Colon (tissue), 2 donors: ENCODE results near the gene PNMT.

Experiments
- FAIRE-seq: peaks from 2 replicates; lab custom pipeline; 2012; peaks lifted over from hg19 to GRCh38; lab: Jason Lieb, UNC
- donor health status: control.
- donor health status: control.

Gene PNMT

DNA sequence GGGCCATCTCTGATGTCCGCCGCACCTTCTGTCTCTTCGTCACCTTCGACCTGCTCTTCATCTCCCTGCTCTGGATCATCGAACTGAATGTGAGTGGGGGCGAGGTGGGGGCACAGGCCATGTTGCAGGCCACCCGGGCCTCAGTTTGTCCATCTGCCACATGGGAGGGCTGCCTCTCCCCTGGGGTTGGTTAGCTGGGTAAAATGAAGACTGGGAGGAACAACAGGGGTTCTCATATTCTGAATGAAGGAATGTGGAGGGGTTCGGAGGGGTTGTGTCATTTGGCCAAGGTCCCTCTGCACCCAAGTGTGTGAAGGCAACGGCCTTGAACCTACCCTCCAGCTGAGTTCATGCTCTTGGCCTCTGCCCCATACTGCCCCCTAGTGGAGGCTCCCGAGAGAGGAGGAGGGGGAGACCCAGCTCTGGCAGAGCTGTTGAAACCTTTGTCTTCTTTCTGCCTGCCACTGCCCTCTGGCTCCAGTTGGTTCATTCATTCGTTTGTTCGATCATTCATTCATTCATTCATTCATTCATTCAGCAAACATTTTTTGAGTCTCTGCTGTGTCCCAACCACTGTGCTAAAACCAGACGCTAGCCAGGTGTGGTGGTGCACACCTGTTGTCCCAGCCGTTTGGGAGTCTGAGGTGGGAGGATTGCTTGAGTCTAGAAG, 14.5 kb upstream of the PNMT start:
- no peak for FAIRE-seq

DNA sequence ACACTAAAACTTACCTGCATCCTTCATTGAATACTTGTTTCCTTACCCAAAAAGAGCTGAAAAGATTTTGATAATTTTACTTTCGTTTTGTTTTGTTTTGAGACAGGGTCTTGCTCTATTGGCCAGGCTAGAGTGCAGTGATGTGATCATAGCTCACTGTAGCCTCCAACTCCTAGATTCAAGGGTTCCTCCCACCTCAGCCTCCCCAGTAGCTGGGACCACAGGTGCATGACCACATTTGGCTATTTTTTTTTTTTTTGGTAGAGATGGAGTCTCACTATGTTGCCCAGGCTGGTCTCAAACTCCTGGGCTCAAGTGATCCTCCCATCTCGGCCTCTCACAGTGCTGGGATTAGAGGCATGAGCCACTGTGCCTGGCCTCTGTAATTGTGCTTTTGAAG, 13.1 kb upstream of the PNMT start:
- FAIRE-seq = no peak

DNA sequence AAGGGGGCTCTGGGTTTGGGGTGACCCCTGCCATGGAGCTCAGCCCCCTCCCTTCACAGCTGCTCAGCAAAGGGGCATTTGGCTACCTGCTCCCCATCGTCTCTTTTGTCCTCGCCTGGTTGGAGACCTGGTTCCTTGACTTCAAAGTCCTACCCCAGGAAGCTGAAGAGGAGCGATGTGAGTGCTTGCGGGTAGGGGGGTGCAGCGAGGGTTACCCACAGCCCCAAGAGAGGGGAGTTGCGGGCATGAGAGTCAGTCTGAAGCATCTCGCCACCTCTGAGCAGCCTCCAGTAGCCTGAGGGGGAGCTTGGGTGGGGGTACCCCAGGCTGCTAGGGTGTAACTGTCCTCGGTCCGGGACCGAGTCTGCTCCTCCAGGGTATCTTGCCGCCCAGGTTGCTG, 9.9 kb upstream of the PNMT start:
- FAIRE-seq = no peak

DNA sequence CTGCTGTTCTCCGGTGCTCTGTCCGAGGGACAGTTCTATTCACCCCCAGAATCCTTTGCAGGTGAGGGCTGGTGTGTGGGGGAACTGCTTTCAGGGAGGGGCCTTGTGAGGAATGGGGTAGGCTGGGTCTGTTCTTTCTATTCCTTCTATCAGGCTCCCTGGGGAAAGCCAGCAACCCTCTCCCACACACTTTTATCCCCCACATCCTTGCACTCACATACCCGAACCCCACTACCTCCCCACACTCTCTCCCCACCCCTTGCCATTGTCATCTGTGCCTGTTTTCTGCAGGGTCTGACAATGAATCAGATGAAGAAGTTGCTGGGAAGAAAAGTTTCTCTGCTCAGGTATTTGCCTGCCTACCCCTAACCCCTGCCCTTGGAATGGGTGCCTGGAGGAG, 9.5 kb upstream of the PNMT start:
- FAIRE-seq = no peak

DNA sequence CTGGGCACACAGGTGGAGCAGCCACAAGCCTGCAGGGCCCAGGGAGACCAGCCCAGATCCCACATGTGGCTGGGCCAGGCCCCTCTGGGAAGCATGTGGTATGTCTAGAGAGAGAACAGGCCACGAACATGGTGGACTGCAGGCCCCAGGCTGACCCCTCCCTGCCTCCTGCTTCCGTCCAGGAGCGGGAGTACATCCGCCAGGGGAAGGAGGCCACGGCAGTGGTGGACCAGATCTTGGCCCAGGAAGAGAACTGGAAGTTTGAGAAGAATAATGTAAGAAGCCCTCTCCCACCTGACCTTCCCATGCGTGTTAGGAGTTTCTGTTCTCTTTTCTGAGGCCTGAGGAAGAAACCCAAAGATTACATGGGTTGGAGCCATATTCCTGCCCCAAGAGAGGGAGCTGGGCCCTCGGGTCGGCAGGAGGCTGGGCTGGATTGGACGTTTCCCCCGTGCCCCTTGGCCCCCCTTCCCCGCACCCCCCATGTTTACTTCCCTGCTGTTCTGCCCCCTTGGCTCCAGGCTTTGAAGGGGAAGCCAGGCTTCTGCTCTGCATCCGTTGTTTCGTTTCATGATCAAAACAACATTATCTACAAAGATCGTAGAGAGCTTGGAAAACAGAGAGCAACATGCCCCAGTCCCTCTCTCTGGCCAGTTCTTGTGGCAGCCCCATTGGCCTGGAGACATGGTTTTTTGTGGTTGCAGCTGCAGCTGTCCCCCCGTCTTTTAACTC, 8.8 kb upstream of the PNMT start:
- no peak for FAIRE-seq

DNA sequence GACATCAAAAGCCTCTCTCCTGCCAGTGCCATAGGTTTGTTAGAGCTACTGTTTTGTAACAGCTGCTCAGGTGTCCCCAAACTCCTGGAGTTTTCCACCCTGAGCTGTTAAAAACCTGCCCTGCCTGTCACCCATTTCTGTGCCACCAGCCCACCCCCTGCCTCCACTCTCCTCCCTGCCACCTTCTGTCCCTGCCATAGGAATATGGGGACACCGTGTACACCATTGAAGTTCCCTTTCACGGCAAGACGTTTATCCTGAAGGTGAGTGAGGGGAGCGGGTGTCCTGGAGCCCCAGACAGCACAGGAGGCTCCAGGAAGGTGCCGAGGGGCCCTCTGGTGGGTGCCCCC, 8.3 kb upstream of the PNMT start:
- no peak for FAIRE-seq

DNA sequence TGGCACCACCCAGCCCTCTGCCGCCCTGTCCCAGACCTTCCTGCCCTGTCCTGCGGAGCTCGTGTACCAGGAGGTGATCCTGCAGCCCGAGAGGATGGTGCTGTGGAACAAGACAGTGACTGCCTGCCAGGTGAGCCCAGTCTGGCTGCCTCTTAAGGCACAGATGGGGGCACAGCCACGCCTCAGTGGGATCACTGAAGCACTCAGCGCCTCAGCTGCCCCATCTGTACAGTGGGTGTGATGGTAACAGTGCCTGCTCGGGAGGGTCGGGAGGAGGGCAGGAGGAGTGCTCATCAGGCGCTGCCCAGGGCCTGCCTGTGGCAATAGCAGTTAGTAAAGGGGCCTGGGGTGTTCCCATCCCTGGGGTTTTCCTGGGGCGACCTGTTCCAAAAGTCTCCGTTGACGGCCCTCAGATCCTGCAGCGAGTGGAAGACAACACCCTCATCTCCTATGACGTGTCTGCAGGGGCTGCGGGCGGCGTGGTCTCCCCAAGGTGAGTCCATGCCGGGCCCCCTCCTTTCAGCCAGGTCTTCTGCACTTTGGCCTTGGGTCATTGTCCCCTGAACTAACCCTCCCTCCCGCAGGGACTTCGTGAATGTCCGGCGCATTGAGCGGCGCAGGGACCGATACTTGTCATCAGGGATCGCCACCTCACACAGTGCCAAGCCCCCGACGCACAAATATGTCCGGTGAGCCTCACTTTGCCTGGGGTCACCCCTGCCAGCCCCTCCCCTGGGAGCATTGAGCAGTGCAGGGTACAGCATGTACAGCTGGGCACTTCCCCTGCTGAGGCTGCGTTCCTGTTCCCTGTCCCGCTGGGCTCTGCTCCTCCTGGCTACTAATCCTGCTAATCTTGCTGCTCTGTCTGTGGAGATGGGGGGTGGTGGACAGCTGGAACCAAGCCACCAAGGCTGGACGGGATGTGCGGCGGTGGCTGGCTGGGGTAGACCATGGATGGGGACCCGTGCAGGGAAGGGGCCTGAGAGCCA, 7.6 kb upstream of the PNMT start:
- no peak for FAIRE-seq

DNA sequence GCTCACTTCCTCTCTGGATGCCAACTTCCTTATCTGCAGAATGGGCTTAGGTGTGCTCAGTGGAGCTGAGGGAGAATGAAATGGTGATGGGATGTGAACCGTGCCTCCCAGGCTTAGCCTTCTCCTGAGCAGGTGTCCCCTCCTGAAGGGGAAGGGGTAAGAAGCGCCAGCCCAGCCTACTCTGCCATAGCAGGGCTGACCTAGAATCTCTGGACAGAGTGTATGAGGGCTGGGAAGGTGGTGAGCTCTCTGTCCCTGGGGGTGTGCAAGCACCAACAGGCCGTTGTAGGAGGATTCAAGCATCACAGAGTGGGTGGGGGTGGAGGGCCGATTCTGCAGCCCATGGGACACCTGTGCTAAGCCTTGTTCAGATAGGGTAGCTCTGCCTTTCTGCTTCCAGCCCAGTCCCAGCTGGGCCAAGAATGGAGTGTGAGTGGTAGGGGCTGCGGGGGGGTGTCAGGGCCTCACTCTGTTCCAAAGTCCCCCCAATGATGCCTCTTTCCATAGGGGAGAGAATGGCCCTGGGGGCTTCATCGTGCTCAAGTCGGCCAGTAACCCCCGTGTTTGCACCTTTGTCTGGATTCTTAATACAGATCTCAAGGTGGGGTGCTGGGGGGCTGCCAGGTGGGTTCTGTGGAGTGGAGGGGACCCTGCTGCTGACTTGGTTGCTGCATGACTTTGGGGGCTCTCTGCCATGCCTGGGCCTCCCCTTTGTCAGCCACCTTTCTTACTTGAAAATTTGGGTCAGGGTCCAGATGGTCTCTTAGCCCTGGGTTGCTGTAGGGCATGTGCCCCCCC, 6.3 kb upstream of the PNMT start:
- FAIRE-seq = no peak

DNA sequence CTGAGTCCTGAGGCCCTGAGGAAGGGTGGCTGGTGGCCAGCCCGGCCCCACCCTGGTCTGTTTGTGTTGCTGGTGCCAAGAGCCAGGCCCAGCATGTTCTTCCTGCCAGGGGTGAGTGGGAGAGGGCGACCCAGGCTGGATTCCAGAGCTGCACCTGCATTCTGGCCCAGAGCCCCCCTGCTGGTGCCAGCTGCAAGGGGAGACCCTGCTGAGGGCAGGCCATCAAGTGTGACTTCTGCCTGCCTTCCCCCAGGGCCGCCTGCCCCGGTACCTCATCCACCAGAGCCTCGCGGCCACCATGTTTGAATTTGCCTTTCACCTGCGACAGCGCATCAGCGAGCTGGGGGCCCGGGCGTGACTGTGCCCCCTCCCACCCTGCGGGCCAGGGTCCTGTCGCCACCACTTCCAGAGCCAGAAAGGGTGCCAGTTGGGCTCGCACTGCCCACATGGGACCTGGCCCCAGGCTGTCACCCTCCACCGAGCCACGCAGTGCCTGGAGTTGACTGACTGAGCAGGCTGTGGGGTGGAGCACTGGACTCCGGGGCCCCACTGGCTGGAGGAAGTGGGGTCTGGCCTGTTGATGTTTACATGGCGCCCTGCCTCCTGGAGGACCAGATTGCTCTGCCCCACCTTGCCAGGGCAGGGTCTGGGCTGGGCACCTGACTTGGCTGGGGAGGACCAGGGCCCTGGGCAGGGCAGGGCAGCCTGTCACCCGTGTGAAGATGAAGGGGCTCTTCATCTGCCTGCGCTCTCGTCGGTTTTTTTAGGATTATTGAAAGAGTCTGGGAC, 5.5 kb upstream of the PNMT start:
- FAIRE-seq = no peak

DNA sequence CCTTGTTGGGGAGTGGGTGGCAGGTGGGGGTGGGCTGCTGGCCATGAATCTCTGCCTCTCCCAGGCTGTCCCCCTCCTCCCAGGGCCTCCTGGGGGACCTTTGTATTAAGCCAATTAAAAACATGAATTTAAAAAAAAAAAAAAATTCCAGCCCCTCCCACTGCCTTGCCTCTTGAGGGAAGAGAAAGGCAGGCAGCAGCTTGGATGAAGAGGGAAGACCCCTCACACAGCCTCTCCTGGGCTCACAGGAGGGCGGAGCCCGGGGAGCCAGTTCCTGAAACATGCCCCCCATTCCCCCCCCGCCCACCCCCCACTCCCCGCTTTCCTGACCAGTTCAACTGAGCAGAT, 4.9 kb upstream of the PNMT start:
- no peak for FAIRE-seq

DNA sequence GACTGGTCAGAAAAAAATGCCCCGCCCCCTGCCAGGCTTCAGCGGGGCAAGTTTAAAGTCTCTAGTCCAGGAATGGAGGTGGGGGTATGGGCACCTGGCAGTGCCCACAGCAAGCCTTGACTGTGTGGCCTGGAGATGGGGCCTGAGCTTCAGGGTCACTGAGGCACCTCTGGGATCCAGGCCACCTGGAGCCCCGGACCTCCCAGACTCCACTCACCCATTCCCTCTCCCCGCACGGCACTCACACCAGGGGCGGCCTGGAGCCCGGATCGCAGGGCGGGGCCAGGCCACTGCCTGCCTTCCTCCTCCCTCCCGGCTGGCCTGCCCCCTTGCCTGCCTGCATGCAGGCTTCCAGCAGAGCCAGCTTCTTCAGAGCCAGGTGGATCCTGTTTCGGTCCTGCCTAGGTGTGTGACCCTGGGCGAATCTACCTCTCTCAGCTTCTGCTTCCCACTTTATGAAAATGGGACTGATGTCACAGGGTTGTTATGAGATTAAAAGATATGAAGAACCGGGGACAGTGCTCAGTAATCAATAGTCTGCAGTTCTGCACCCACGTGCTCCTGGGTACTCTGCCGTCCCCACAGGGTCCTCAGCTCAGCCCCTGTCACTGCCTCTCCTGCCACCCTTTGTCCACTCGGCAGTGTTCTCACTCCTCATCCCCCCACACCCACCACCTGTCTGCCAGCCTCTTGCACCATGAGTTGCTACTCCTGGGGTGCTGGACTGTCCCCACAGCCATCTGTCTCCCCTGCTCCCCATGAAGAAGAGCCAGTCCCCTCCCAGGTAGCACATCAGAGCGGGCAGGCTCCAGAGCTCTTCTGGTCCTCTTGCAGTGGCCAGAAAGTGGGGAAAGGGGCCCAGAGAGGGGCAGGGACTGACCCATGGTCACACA, 4.3 kb upstream of the PNMT start:
- no peak for FAIRE-seq

DNA sequence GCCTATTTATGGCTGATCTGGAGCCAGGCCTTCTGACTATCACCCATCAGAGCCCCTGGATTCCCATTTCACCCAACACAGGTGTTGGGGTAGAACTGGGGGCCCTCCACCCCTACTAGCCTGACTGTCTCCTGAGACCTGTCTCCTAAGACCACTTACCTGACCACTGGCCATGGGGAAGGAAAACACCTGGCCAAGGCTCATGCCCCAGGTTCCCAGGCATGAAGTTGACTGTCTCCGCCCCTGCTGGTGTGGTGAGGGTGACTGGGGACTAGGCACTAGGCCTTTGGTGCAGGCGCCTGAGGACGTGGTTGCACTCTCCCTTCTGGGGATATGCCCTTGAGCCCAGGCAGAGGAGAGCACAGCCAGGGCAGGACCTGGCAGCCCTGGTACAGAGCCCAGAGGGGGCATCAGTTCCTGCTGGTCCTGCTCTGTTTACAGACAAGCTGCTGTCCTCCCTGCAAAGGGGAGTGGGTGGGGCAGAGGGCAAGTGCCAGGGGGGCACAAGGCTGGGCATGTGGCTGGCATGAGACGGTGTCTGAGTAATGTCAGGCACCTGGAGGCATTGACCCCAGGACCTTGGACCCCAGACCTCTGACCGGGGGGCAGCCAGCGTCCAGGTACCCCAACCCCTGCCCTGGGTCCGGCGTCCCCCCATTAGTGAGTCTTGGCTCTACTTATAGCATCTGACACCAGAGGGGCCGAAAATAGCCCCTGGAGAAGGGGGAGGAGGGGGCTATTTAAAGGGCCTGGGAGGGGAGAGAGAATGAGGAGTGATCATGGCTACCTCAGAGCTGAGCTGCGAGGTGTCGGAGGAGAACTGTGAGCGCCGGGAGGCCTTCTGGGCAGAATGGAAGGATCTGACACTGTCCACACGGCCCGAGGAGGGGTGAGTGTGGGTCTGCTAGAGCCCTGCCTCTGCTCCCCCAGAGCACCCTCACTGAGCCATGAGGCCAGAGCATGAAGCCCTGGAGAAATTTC, 3.4 kb upstream of the PNMT start, which contains the start of gene TCAP:
TCAP (plus strand) TSS at position 769 of the 981 bp plus-strand sequence; CDS start at position 780, 11 bp downstream.
- no peak for FAIRE-seq

DNA sequence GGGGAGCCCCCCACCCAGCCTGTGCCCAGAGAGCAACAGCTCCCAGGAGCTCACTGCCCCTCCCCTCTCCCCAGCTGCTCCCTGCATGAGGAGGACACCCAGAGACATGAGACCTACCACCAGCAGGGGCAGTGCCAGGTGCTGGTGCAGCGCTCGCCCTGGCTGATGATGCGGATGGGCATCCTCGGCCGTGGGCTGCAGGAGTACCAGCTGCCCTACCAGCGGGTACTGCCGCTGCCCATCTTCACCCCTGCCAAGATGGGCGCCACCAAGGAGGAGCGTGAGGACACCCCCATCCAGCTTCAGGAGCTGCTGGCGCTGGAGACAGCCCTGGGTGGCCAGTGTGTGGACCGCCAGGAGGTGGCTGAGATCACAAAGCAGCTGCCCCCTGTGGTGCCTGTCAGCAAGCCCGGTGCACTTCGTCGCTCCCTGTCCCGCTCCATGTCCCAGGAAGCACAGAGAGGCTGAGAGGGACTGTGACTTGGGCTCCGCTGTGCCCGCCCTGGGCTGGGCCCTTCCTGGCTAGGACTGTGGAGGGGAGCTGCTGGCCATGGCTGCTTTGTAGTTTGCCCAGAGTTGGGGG, 2.5 kb upstream of the PNMT start:
- no peak for FAIRE-seq

DNA sequence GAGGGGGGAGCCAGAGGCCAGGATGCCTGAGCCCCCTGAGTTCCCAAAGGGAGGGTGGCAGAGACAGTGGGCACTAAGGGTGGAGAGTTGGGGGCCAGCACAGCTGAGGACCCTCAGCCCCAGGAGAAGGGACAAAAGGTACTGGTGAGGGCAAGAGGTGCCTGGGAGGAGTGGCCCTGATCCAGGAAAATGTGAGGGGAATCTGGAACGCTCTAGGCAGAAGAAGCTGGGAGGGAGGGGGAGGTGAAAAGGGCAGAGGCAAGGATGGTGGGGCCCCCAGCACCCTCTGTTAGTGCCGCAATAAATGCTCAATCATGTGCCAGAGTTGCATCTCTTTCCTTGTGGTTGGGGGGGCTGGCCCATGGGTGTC, 2.0 kb upstream of the PNMT start:
- FAIRE-seq = no peak

DNA sequence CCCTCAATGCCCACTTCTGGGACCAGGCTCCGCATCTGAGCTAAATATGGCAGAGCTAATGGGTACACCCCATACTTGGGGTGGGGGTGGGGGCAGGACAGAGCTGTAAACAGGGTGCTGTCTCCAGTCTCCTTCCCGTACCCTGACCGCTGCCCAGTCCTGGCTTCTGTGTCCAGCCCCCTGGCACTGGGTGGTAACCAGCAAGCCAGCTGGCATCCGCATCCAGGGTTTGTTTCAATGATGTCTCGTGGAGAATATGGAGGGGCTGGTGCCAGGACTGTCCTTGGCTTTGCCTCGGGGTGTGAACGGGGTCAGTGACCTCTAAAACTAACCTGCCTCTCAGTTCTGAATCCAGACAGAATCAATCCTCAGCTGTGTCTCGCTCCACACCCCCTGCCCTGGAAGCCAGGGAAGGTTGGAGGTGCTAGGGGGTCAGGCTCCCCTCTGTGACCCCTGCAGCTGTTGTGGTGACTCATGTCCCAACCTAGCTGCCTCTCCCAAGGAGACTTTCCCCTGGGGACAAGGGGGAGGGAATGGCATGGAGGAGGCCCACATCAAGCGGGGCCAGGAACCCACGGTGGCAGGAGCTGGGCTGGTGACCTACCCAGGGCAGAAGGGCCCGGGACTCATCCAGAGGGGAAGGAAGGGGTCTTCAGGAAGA, 1.5 kb upstream of the PNMT start:
- FAIRE-seq = no peak

DNA sequence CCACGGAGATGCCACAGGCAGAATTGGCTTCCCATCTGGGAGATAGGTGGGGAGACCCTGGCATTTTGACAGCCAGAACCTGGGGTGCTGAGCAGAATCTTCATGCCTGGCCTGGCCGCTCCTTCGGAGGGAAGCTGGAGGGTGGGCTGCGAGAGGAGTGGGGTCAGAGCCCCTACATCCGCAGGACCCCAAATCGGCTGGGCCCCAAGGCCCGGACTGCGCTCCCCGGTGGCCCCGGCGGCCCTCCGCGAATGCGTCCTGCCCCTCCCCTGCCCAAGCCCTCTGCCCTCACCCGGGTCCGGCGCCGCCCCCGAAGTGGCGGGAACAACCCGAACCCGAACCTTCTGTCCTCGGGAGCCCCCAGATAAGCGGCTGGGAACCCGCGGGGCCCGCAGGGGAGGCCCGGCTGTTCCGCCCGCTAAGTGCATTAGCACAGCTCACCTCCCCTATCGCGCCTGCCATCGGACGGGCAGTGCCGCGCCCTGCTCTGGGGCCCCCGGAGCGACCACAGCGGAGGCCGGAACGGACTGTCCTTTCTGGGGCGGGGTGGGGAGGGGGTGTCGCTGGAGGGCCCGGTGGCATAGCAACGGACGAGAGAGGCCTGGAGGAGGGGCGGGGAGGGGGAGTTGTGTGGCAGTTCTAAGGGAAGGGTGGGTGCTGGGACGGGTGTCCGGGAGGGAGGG, 850 bp upstream of the PNMT start:
- no peak for FAIRE-seq

DNA sequence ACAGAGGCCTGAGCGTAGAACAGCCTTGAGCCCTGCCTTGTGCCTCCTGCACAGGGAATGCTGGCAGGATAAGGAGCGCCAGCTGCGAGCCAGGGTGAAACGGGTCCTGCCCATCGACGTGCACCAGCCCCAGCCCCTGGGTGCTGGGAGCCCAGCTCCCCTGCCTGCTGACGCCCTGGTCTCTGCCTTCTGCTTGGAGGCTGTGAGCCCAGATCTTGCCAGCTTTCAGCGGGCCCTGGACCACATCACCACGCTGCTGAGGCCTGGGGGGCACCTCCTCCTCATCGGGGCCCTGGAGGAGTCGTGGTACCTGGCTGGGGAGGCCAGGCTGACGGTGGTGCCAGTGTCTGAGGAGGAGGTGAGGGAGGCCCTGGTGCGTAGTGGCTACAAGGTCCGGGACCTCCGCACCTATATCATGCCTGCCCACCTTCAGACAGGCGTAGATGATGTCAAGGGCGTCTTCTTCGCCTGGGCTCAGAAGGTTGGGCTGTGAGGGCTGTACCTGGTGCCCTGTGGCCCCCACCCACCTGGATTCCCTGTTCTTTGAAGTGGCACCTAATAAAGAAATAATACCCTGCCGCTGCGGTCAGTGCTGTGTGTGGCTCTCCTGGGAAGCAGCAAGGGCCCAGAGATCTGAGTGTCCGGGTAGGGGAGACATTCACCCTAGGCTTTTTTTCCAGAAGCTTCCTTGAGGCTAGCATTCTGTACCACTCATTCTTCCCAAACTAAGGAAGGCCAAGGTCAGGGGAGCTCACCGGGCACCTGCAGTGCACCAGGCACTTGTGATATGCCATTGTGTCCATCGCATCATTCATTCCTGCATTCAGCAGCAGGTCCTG, 1.9 kb downstream of the PNMT start:
- no peak for FAIRE-seq
